H1 (cell line): ENCODE data around the gene SGSH.
A peak's percentile ranks its signal among the peaks of the same experiment; 100 is the strongest.

ENCODE experiments used
- CEBPB ChIP-seq: IDR thresholded peaks from 2 replicates; pipeline ENCODE4 v1.6.1; 2012; ENCODE audit warnings: low read depth, low read length
- CTCF ChIP-seq, 3 experiments: IDR thresholded peaks; 1 replicate in 2 of 3; 2 replicates in 1 of 3; pipeline versions ENCODE4 v1.5.1 to v1.6.1; 2011; ENCODE audit warnings: low read length in 3 of 3, mild to moderate bottlenecking in 3 of 3, inconsistent platforms in 2 of 3, low read depth in 1 of 3, moderate library complexity in 1 of 3; ENCODE audit not compliant: insufficient read depth in 1 of 3; ENCODE audit errors: control extremely low read depth in 1 of 3
- JUND ChIP-seq: IDR thresholded peaks from 2 replicates; pipeline ENCODE4 v1.6.1; 2011; ENCODE audit warnings: mild to moderate bottlenecking, improper control_type of control experiment, low read length
- KDM5A ChIP-seq: fragments of 200-600 bp; IDR thresholded peaks from 2 replicates; pipeline ENCODE4 v1.7.1; 2012; ENCODE audit warnings: mild to moderate bottlenecking, low read length, inconsistent platforms, mixed read lengths
- NRF1 ChIP-seq: IDR thresholded peaks from 2 replicates; pipeline ENCODE4 v1.6.1; 2011; ENCODE audit warnings: mild to moderate bottlenecking, low read depth, low read length, improper control_type of control experiment
- PHF8 ChIP-seq: fragments of 200-600 bp; sonication (generic); conservative IDR thresholded peaks from 2 replicates; pipeline ENCODE4 v1.7.1; 2012; ENCODE audit warnings: low read depth, mild to moderate bottlenecking, inconsistent platforms, low read length, moderate library complexity
- POLR2A ChIP-seq, 2 experiments: IDR thresholded peaks; 1 replicate in 1 of 2; 2 replicates in 1 of 2; pipeline ENCODE4 v1.6.1; 2011; ENCODE audit warnings: low read depth in 2 of 2, low read length in 2 of 2, mild to moderate bottlenecking in 2 of 2; ENCODE audit errors: control extremely low read depth in 1 of 2
- SP1 ChIP-seq: IDR thresholded peaks from 2 replicates; pipeline ENCODE4 v1.6.1; 2011; ENCODE audit warnings: low read depth, low read length
- ZNF274 ChIP-seq: IDR thresholded peaks from 2 replicates; pipeline ENCODE4 v1.7.0; 2012; ENCODE audit warnings: low read length, borderline replicate concordance; ENCODE audit errors: extremely low read depth
- TF ChIP-seq, protein P1 (sequence below): IDR thresholded peaks from 2 replicates; pipeline ENCODE4 v1.6.1; 2012; ENCODE audit warnings: low read length, inconsistent platforms
- TF ChIP-seq, protein P2 (sequence below): IDR thresholded peaks from 2 replicates; pipeline ENCODE4 v1.6.1; 2011; ENCODE audit warnings: low read length, improper control_type of control experiment

DNA sequence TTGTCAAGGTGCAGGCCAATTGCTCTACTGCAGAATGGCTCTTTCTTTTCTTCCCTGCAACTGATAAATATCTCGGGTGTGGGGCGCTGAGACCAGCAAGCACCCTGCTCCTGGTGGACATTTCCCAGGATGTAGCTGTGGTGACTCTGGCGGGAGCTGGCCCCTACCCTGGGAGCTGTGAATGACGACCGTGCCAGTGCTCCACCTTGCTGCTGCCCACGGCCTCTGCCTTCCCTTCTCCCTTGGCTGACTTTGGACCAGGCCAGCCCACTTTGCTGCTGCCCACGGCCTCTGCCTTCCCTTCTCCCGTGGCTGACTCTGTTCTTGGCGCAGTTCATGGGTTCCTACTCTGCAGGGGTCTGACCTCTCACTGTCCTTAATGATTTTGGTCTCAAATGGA is 34.2 kb downstream of the SGSH start:
- TF ChIP-seq SP1 (no peak), CEBPB (no peak), CTCF (IDR thresholded peaks at IDR 0.05; ENCODE audit: control extremely low read depth in 1 of 3, insufficient read depth in 1 of 3, low read depth in 1 of 3, low read length in 3 of 3) (peak in 1 of 3 experiments; percentile 13; a peak in 1 of 4 replicates), ZNF274 (no peak), PHF8 (no peak), POLR2A (IDR thresholded peaks at IDR 0.05; ENCODE audit: control extremely low read depth in 1 of 2, low read depth in 2 of 2, low read length in 2 of 2) (no peak), JUND (no peak), NRF1 (no peak), KDM5A (no peak)
- TF ChIP-seq, protein P1, sequence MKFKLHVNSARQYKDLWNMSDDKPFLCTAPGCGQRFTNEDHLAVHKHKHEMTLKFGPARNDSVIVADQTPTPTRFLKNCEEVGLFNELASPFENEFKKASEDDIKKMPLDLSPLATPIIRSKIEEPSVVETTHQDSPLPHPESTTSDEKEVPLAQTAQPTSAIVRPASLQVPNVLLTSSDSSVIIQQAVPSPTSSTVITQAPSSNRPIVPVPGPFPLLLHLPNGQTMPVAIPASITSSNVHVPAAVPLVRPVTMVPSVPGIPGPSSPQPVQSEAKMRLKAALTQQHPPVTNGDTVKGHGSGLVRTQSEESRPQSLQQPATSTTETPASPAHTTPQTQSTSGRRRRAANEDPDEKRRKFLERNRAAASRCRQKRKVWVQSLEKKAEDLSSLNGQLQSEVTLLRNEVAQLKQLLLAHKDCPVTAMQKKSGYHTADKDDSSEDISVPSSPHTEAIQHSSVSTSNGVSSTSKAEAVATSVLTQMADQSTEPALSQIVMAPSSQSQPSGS, result no peak
- TF ChIP-seq, protein P2, sequence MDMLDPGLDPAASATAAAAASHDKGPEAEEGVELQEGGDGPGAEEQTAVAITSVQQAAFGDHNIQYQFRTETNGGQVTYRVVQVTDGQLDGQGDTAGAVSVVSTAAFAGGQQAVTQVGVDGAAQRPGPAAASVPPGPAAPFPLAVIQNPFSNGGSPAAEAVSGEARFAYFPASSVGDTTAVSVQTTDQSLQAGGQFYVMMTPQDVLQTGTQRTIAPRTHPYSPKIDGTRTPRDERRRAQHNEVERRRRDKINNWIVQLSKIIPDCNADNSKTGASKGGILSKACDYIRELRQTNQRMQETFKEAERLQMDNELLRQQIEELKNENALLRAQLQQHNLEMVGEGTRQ, result no peak
